Ascending aorta (tissue), 2 donors: ENCODE results near the gene CENPT. TPM values are rescaled to one million over a fixed set of nuclear protein-coding genes. Genes with fewer than 3 reads are reported as not detected.

Experiments
- DNase-seq, 2 donors: peaks; one replicate each; pipeline ENCODE4 v3.0.0-alpha.2; 2019; ENCODE audit warnings: low spot score in 2 of 2
- H3K27ac ChIP-seq, 2 donors: fragments of 200-600 bp; sonication (generic); one replicate each; pipeline ENCODE4 v1.5.1; 2016 to 2017; ENCODE audit warnings: mild to moderate bottlenecking in 1 of 2
- H3K27me3 ChIP-seq: fragments of 200-600 bp; sonication (generic); one replicate; pipeline ENCODE4 v1.5.1; 2017
- H3K36me3 ChIP-seq, 2 donors: fragments of 200-600 bp; sonication (generic); one replicate each; pipeline ENCODE4 v1.5.1; 2016
- H3K4me1 ChIP-seq, 2 donors: fragments of 200-600 bp; sonication (generic); one replicate each; pipeline ENCODE4 v1.5.1; 2016 to 2017; ENCODE audit warnings: mild to moderate bottlenecking in 1 of 2
- H3K4me3 ChIP-seq, 2 donors: fragments of 200-600 bp; sonication (generic); one replicate each; pipeline ENCODE4 v1.5.1; 2016 to 2017; ENCODE audit warnings: mild to moderate bottlenecking in 1 of 2
- H3K9me3 ChIP-seq, 2 donors: fragments of 200-600 bp; sonication (generic); one replicate each; pipeline ENCODE4 v1.5.1; 2016
- intact Hi-C: fragments of 100-400 bp; cut with DNase I; formaldehyde crosslinking; loops from one replicate; pipeline ENCODE4 v1.15.1; 2023
- total RNA-seq: library from RNA; depleted of rRNA; stranded (reverse); fragments of >200 nt; gene quantifications from one replicate; pipeline ENCODE4 v1.1.0, GENCODE V29; 2016
- TF ChIP-seq, protein P1 (sequence below), 3 experiments: fragments of 200-600 bp in 2 of 3; fragments of 450-650 bp in 1 of 3; sonication (generic) in 2 of 3; IDR thresholded peaks; one replicate each; pipeline ENCODE4 v1.5.1; 2016 to 2019; ENCODE audit warnings: antibody characterized with exemption in 3 of 3, mild to moderate bottlenecking in 1 of 3, moderate library complexity in 1 of 3

The CENPT gene
- total RNA-seq, 1 donor from 2014 or later, result 220 TPM

DNA sequence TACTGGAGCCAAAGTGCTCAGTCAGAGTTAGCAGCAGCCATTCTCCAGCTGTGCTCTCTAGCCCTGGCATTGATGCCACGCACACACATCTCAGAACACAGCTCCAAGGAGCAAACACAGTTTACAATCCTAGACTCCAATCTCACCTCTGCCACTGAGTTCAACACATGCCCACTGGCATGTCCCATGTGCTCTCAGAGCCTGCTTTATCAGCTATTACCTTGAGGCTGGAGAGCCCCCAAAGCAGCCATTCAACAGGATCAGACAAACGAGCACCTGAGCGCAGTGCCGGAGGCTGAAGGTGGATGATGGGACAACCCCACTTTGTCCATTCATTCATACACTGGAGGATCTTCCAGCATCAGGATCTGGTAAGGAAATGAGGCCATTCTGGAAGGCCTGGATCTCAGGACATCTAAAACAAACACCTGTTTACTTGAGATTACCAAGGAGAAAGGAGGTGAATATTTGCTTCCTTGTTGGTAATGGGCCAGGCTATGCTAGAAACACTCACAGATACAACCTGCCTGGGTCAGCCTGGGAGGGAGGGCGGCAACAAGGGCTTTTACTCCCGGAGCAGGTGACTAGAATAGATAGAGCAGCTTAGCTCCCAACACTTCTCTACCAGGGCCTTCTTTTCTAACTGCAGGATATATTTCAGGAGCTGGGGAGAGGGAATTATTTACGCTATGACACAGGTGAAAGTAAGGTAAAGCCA is 66.5 kb downstream of the CENPT start:
- H3K27me3 ChIP-seq, result no peaks in the 10 kb centered on the region
- H3K4me3 ChIP-seq, result no peak overlapping the region
- intact Hi-C loops, result no loop called here
- TF ChIP-seq, protein P1, sequence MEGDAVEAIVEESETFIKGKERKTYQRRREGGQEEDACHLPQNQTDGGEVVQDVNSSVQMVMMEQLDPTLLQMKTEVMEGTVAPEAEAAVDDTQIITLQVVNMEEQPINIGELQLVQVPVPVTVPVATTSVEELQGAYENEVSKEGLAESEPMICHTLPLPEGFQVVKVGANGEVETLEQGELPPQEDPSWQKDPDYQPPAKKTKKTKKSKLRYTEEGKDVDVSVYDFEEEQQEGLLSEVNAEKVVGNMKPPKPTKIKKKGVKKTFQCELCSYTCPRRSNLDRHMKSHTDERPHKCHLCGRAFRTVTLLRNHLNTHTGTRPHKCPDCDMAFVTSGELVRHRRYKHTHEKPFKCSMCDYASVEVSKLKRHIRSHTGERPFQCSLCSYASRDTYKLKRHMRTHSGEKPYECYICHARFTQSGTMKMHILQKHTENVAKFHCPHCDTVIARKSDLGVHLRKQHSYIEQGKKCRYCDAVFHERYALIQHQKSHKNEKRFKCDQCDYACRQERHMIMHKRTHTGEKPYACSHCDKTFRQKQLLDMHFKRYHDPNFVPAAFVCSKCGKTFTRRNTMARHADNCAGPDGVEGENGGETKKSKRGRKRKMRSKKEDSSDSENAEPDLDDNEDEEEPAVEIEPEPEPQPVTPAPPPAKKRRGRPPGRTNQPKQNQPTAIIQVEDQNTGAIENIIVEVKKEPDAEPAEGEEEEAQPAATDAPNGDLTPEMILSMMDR (IDR thresholded peaks at IDR 0.05), result no peak
- no peaks in the 10 kb centered on the region for H3K9me3 ChIP-seq
- no peaks in the 10 kb centered on the region for H3K4me1 ChIP-seq
- peaks cover 0 to 4% of the 10 kb centered on the region in 2 donors for H3K36me3 ChIP-seq
- DNase-seq, result no peak
- H3K27ac ChIP-seq, result no peak overlapping the region

GRCh38 chr16:67779256-67780014 is 68.1 kb downstream of the CENPT start:
- Histone ChIP-seq H3K4me3 (no peak overlapping the region), H3K27ac (no peak overlapping the region), H3K36me3 (peaks cover 0 to 4% of the 10 kb centered on the region in 2 donors), H3K9me3 (no peaks in the 10 kb centered on the region), H3K27me3 (no peaks in the 10 kb centered on the region), H3K4me1 (no peaks in the 10 kb centered on the region)
- TF ChIP-seq, protein P1 (IDR thresholded peaks at IDR 0.05), result no peak
- DNase-seq, result no peak
- intact Hi-C loops, result no loop called here

Other genes with a start within 250 kb of the CENPT start
- gene CARMIL2, start 202.5 kb downstream of the CENPT start, total RNA-seq, result 1.9 TPM
- 14.5 TPM for gene ACD, start 187.4 kb downstream of the CENPT start, total RNA-seq
- 8.4 TPM for gene PARD6A, start 186.7 kb downstream of the CENPT start, total RNA-seq
- gene ENKD1, start 180.9 kb downstream of the CENPT start, total RNA-seq, result 42.5 TPM
- 1.6 TPM for gene C16orf86, start 180.9 kb downstream of the CENPT start, total RNA-seq
- gene GFOD2, start 128.4 kb downstream of the CENPT start, total RNA-seq, result 43.5 TPM
- 50.0 TPM for gene RANBP10, start 41.1 kb downstream of the CENPT start, total RNA-seq
- gene TSNAXIP1, start 40.8 kb downstream of the CENPT start, total RNA-seq, result 5.4 TPM
- gene THAP11, start 5.4 kb downstream of the CENPT start, total RNA-seq, result 85.4 TPM
- gene NUTF2, start 760 bp downstream of the CENPT start, total RNA-seq, result 156 TPM
- gene EDC4, start 25.4 kb upstream of the CENPT start, total RNA-seq, result 125 TPM
- not detected for gene NRN1L, start 37.2 kb upstream of the CENPT start, total RNA-seq
- 41.0 TPM for gene PSKH1, start 45.6 kb upstream of the CENPT start, total RNA-seq
- gene CTRL, start 84.2 kb upstream of the CENPT start, total RNA-seq, result 0.43 TPM
- 13.9 TPM for gene PSMB10, start 89.2 kb upstream of the CENPT start, total RNA-seq
- 6.6 TPM for gene LCAT, start 96.4 kb upstream of the CENPT start, total RNA-seq
- gene SLC12A4, start 120.9 kb upstream of the CENPT start, total RNA-seq, result 83.2 TPM
- not detected for gene DPEP3, start 132.8 kb upstream of the CENPT start, total RNA-seq
- gene DPEP2, start 151.8 kb upstream of the CENPT start, total RNA-seq, result 1.1 TPM
- gene DPEP2NB, start 168.2 kb upstream of the CENPT start, total RNA-seq, result not detected
- 3.0 TPM for gene DDX28, start 175.5 kb upstream of the CENPT start, total RNA-seq
- gene DUS2, start 175.6 kb upstream of the CENPT start, total RNA-seq, result 7.6 TPM
- gene NFATC3, start 237.7 kb upstream of the CENPT start, total RNA-seq, result 36.4 TPM